Measurements from ENCODE around the gene NLRP9. TPM values are rescaled to one million over a fixed set of nuclear protein-coding genes. Genes with fewer than 3 reads are reported as not detected.
A peak's percentile ranks its signal among the peaks of the same experiment; 100 is the strongest.

The NLRP9 gene
- total RNA-seq, 4 donors from 2014 or later = not detected

DNA sequence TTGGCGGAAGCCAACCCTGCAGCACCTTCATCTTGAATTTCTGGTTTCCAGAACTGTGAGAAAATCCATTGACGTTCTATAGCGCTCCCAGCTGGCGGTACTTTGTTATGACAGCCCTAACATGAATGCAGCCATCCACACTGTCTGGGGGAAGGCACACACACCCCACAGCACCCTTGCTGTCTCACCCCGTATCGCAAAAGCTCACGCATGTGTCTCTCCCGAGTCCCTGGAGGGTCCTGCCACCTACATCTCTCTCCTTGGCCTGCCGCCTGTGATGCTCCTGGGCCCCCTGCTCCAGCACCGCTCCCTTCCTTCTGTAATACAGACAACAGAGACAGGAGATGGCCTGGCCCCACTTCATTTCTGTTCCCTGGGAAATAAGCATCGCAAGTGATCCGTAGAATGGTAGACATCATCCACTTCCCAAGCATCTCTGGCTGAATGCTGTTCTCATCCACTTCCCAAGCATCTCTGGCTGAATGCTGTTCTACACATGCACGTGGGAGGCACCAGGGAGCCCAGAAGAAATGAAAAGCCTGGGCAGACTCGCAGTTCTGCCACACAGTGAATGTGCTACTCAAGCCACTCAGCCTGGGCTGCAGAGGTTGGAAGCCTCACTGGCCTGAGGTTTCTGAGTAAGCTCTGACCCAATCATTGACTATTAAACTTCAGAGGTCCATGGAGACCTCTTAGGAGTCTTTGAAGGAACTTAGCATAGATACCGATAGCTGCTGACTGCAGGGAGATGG is 33.5 kb downstream of the NLRP9 start:
- Histone ChIP-seq H3K36me3 (peaks cover 0 to 21% (median 0%) of the 10 kb centered on the region in 3 donors), H3K27me3 (no peaks in the 10 kb centered on the region), H3K4me1 (peaks cover 0 to 6% (median 0%) of the 10 kb centered on the region in 3 donors), H3K9me3 (no peaks in the 10 kb centered on the region), H3K4me3 (no peak overlapping the region), H3K27ac (no peak overlapping the region)
- WGBS, 2 donors = 90 to 95% methylated on average over 11 to 13 of the region's 15 CpGs
- DNase-seq = no peak
- TF ChIP-seq POLR2A (IDR thresholded peaks at IDR 0.05) = no peak
- TF ChIP-seq, protein P1, sequence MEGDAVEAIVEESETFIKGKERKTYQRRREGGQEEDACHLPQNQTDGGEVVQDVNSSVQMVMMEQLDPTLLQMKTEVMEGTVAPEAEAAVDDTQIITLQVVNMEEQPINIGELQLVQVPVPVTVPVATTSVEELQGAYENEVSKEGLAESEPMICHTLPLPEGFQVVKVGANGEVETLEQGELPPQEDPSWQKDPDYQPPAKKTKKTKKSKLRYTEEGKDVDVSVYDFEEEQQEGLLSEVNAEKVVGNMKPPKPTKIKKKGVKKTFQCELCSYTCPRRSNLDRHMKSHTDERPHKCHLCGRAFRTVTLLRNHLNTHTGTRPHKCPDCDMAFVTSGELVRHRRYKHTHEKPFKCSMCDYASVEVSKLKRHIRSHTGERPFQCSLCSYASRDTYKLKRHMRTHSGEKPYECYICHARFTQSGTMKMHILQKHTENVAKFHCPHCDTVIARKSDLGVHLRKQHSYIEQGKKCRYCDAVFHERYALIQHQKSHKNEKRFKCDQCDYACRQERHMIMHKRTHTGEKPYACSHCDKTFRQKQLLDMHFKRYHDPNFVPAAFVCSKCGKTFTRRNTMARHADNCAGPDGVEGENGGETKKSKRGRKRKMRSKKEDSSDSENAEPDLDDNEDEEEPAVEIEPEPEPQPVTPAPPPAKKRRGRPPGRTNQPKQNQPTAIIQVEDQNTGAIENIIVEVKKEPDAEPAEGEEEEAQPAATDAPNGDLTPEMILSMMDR (IDR thresholded peaks at IDR 0.05) = peak in 1 of 6 experiments; percentile 28
- intact Hi-C loops (cut with DNase I) = no loop called here

DNA sequence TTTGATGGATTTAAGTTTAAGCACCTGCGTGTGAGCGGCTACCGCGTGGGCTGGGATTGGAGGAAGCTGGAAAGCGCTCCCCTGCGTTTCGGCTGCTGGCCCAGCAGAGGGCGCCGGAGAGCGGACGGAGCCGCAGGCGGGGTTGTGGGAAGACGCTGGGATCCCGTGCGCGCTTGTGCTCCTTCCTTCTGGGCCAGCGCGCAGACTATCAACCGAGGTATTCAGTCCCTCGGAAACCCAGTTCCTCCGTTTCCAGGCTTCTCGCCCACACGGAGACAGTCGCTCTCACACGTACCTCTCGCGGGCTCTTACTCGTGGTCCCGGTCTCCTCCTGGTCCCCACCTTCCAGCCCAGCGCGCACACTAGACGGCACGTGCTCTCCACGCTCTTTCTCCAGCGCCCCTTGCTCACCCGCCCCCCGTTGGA is 34.4 kb downstream of the NLRP9 start:
- TF ChIP-seq POLR2A (IDR thresholded peaks at IDR 0.05) = no peak
- TF ChIP-seq, protein P1 (IDR thresholded peaks at IDR 0.05) = peak; percentile 40 to 73 (median 54)
- intact Hi-C loops (cut with DNase I) = no loop called here
- WGBS, 2 donors = 64 to 71% methylated on average over 26 to 35 of the region's 38 CpGs
- no peak overlapping the region for H3K27ac ChIP-seq
- no peak for DNase-seq
- no peak overlapping the region for H3K4me3 ChIP-seq
- peaks cover 0 to 6% (median 0%) of the 10 kb centered on the region in 3 donors for H3K4me1 ChIP-seq
- no peaks in the 10 kb centered on the region for H3K27me3 ChIP-seq
- peaks cover 0 to 29% (median 0%) of the 10 kb centered on the region in 3 donors for H3K36me3 ChIP-seq
- H3K9me3 ChIP-seq = no peaks in the 10 kb centered on the region

DNA sequence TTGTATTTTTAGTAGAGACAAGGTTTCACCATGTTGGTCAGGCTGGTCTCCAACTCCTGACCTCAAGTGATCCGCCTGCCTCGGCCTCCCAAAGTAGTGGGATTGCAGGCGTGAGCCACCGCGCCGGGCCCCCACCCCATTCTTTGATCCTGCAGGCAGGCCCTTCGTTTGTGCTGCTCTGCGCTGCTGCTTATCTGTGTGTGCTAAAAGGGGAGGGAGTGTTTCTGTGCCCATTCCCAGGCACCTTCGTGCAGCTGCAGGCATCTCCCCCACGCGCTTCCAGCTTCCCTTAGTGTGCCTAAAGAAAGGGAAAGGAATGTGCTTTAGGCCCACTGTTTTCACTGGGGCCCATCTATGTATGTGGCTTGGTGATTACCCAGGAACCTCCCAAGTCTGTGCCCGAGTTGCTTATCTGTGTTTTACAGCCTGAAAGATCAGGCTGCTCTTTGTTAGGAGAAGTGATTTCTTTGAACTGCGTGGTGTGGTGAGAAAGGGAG is 36.0 kb downstream of the NLRP9 start:
- Histone ChIP-seq H3K9me3 (no peaks in the 10 kb centered on the region), H3K27me3 (no peaks in the 10 kb centered on the region), H3K36me3 (peaks cover 0 to 45% (median 0%) of the 10 kb centered on the region in 3 donors), H3K4me1 (peaks cover 0 to 6% (median 0%) of the 10 kb centered on the region in 3 donors), H3K4me3 (no peak overlapping the region), H3K27ac (no peak overlapping the region)
- DNase-seq = no peak
- WGBS, 2 donors = 78 to 83% methylated on average over 2 to 13 of the region's 13 CpGs
- TF ChIP-seq, protein P1 (IDR thresholded peaks at IDR 0.05) = no peak
- no peak for TF ChIP-seq POLR2A (IDR thresholded peaks at IDR 0.05)
- intact Hi-C loops (cut with DNase I) = no loop called here

- Histone ChIP-seq H3K27ac (no peak overlapping the region), H3K4me3 (no peak overlapping the region), H3K9me3 (no peaks in the 10 kb centered on the region), H3K36me3 (peaks cover 0 to 59% (median 9%) of the 10 kb centered on the region in 3 donors), H3K4me1 (peaks cover 0 to 6% (median 0%) of the 10 kb centered on the region in 3 donors), H3K27me3 (no peaks in the 10 kb centered on the region)
- DNase-seq = no peak
- 91% methylated on average over 11 of the region's 12 CpGs for WGBS, 2 donors
- no peak for TF ChIP-seq POLR2A (IDR thresholded peaks at IDR 0.05)
- TF ChIP-seq, protein P1 (IDR thresholded peaks at IDR 0.05) = no peak
- intact Hi-C loops (cut with DNase I) = no loop called here
Measured at GRCh38 chr19:55700813-55701212, 37.4 kb downstream of the NLRP9 start.

GRCh38 chr19:55699221-55699620 is 39.0 kb downstream of the NLRP9 start:
- peaks cover 0 to 6% (median 0%) of the 10 kb centered on the region in 3 donors for H3K4me1 ChIP-seq
- no peak for TF ChIP-seq POLR2A (IDR thresholded peaks at IDR 0.05)
- TF ChIP-seq, protein P1 (IDR thresholded peaks at IDR 0.05) = no peak
- no peaks in the 10 kb centered on the region for H3K9me3 ChIP-seq
- 88 to 91% methylated on average over 7 to 11 of the region's 11 CpGs for WGBS, 2 donors
- H3K4me3 ChIP-seq = no peak overlapping the region
- H3K27me3 ChIP-seq = no peaks in the 10 kb centered on the region
- no peak overlapping the region for H3K27ac ChIP-seq
- intact Hi-C loops (cut with DNase I) = no loop called here
- peaks cover 16 to 68% (median 25%) of the 10 kb centered on the region in 3 donors for H3K36me3 ChIP-seq
- DNase-seq = no peak

Measured in esophagus squamous epithelium (tissue), 5 donors.